Neural progenitor cell (in vitro differentiated cells): ENCODE results near the gene DPP3.
A peak's percentile ranks its signal among the peaks of the same experiment; 100 is the strongest.

Source experiments
- EZH2 ChIP-seq: fragments of 200-600 bp; sonication (generic); IDR thresholded peaks from 2 replicates; pipeline ENCODE4 v1.6.1; 2017; ENCODE audit warnings: antibody characterized with exemption, mild to moderate bottlenecking, moderate library complexity
- EZH2phosphoT487 ChIP-seq: fragments of 200-600 bp; sonication (generic); IDR thresholded peaks from 2 replicates; pipeline ENCODE4 v1.6.1; 2017; ENCODE audit warnings: antibody characterized with exemption
- TF ChIP-seq, protein P1 (sequence below): fragments of 200-600 bp; sonication (generic); IDR thresholded peaks from 2 replicates; pipeline ENCODE4 v1.5.1; 2017; ENCODE audit warnings: antibody characterized with exemption, mild to moderate bottlenecking

DNA sequence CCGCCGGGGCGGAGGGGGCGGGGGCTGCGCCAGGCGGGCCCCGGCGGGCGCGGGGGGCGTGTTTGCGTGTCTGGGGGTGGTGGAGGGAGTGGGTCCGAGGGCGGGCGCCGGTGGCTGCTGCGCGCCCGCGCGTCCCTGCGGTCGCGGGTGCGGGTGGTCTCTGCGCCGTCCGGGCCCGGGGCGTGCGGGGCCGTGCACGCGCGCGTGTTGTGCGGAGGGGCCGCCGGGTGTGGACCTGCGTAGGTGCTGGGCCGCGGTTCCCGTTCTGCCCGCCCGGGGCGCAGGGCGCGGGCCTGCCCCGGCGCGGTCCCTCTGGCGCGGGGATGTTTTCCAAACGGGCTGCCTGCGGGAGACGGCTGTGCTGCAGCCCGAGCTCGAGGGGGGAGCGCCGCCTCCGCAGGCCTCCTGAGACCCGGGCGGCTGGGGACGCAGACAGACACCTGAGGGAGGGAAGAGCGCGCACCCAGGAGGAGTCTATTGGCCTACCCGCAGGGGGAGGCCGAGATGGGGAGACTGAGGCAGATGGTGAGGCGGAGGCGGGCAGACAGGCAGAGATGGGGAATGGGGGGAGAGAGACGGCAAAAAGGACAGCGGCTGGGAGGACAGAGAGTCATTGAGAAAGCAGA, 13.1 kb upstream of the DPP3 start:
- TF ChIP-seq, protein P1, sequence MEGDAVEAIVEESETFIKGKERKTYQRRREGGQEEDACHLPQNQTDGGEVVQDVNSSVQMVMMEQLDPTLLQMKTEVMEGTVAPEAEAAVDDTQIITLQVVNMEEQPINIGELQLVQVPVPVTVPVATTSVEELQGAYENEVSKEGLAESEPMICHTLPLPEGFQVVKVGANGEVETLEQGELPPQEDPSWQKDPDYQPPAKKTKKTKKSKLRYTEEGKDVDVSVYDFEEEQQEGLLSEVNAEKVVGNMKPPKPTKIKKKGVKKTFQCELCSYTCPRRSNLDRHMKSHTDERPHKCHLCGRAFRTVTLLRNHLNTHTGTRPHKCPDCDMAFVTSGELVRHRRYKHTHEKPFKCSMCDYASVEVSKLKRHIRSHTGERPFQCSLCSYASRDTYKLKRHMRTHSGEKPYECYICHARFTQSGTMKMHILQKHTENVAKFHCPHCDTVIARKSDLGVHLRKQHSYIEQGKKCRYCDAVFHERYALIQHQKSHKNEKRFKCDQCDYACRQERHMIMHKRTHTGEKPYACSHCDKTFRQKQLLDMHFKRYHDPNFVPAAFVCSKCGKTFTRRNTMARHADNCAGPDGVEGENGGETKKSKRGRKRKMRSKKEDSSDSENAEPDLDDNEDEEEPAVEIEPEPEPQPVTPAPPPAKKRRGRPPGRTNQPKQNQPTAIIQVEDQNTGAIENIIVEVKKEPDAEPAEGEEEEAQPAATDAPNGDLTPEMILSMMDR = peak; percentile 41
- no peak for TF ChIP-seq EZH2phosphoT487
- TF ChIP-seq EZH2 = no peak
